Mesenteric fat pad (tissue), 1 donor: ENCODE data around the gene HIP1. TPM values are rescaled to one million over a fixed set of nuclear protein-coding genes. Genes with fewer than 3 reads are reported as not detected.
"Not testable (repeated sequence)": the region's sequence is repeated elsewhere in the genome, so short reads cannot be mapped to it uniquely, and the experiment has no call there.

Experiments used
- DNase-seq: peaks from one replicate; pipeline ENCODE4 v3.0.0-alpha.2; 2020; ENCODE audit warnings: low spot score
- total RNA-seq: library from RNA; stranded (reverse); fragmentation: NEBNext Ultra II Directional; extraction: Animal tissue kit (Norgen Biotek cat#: 25700); gene quantifications from one replicate; pipeline ENCODE4 v1.2.1, GENCODE V29; 2021
- donor health status: DM: yes; HTN: yes; CAD: no.

HIP1 gene
- total RNA-seq, 1 donor from 2014 or later: 38.4 TPM

DNA sequence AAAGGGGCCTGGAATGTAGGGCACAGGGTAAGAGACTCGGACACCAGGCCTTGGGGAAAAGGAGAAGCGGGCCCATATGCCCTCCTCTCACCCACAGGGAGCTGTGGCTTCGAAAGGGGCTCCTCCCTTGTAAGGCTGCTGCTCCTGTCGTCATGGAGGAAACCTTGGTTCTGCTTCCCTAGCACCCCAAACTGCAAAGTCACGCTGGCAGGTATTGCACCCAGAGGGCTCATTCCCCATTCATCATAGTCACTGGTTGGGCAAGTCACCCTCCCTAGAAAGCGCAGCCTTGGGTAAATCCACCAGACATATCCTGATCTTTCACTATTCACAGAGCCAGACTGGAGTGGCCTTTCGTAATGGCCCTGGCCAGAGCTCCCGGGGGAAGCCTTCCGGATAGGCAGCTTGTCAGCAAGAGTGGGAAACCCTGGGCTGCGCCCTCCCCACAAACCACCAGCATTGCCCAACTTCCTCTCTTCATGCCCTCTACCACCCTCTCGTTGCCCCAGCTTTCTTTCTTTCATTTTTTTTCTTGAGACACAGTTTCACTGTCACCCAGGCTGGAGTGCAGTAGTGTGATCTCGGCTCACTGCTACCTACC, 121.0 kb downstream of the HIP1 start:
- no peak for DNase-seq

DNA sequence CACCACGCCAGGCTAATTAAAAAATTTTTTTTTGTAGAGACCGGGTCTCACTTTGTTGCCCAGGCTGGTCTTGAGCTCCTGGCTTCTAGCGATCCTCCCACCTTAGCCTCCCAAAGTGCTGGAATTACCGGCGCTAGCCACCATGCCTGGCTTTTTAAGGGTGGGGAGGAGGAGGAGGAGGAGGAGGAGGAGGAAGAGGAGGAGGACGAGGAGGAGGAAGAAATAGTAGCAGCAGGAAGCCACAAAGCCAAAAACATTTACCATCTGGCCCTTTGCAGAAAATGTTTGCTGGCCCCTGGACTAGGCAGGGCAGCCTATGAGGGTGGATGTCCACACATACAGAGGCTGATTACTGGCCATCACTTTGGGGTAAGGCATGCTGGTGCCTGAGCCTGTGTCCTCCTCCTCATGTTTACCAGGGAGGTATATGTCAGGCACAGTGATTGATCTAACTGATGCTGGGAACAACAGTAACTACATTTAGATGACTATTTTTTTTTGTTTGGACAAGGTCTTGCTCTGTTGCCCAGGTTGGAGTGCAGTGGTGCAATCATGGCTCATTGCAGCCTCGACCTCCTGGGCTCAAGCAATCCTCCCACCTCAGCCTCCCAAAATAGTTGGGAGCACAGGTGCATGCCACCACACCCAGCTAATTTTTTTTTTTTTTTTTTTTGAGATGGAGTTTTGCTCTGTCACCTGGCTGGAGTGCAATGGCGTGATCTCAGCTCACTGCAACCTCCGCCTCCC, 122.1 kb downstream of the HIP1 start:
- DNase-seq: no peak

DNA sequence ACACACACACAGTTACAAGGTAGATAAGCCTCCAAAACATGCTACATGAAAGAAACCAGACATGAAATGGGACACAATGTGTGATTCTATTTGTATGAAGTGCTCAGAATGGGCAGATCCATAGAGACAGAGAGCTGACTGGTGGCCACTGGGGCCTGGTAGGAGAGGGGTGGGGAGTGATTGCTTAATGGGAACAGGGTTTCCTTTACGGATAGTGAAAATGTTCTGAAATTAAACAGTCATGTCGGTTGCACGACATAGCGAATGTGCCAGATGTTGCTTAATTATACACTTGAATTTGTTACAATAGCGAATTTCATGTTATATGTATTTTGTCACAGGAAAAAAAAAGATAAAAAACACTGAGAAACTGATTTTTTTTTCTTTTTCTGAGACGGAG, 124.3 kb downstream of the HIP1 start:
- DNase-seq: no peak

DNA sequence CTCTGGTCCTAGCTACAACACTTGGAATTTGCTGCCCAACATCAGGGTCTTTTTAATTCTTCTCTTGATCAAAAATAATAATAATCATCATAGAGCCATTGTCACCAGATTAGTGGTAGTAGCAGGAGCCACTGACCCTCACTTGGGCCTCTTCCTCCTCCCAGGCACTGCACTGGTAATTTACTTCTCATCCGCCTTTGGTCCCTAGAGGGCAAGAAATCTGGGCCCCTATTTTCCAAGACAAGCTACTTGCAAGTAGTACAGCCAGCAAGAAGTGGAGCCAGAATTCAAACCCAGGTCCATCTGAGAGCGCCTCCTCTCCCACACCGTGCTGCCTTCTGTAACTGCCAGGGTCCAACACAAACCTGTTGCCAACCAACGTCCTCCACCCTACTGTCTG, 125.4 kb downstream of the HIP1 start:
- no peak for DNase-seq

DNA sequence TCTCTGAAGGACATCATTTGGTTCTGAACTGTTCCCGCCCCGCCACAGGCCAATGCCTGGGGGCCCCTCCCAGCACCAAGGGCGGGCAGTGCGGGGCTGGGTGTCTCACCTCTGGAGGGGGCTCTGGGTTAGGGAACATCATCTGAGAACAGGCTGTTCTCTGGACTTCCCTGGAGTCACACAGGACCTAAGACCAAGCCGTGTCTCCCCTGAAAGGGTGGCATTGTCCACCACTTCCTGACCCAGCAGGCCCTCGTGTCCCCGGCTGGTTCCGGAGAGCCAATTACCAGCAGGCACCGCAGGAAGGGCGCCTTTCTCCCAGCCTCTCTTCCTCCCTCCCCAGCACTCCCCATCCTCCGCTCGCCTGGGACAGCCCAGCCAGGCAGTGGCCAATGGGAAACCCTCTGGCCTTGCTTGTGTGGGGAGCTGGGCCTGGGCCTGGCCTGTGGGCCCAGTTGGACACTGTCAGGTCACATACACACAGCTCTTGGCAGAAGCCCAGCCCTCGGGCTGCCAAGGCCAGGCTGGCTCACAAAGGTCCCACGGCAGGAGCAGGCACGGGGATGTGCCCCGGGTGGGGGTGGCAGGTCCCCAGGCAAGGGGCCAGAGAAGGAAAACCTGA, 127.1 kb downstream of the HIP1 start:
- peak; percentile 93 for DNase-seq

DNA sequence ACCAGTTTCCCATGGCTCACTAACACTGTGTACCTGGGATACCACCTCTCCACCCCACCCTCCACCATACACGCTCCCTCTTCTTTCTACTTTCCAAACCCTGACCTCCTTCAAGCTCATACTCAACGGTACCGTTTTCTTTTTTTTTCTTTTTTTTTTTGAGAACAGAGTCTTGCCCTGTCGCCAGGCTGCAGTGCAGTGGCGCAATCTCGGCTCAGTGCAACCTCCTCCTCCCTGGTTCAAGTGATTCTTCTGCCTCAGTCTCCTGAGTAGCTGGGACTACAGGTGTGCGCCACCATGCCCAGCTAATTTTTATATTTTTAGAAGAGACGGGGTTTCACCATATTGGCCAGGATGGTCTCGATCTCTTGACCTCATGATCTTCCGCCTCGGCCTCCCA, 129.3 kb downstream of the HIP1 start:
- not testable (repeated sequence) for DNase-seq

DNA sequence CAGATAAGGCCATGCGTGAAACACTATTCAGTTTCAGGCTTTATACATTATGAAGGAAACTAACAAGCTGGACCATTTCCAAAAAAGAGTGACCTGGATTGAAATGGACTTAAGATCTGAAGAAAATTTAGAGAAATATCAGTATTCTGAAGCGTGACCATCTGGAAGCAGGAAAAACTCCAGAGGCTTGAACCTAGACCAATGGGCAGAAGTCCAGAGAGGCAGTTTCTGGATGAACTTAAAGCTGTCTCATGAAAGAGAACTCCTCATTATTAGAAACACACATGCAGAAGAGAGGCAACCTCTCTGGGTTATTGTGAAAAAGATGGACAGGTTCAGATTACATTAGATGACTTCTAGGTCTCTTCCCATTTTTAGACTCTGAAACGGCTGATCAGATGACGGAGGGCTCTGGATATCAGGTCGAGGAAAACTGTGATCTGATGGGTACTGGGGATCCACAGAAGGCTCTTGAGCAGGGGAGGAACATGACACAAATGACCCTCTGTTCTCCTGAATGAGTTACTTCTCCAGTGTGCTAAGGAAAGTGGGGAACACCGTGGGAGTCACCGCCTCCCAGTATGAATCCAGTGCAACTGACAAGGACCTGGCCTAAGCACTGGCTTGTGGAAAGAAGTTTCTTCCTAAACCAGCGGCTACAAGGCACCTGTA, 130.2 kb downstream of the HIP1 start:
- no peak for DNase-seq

DNA sequence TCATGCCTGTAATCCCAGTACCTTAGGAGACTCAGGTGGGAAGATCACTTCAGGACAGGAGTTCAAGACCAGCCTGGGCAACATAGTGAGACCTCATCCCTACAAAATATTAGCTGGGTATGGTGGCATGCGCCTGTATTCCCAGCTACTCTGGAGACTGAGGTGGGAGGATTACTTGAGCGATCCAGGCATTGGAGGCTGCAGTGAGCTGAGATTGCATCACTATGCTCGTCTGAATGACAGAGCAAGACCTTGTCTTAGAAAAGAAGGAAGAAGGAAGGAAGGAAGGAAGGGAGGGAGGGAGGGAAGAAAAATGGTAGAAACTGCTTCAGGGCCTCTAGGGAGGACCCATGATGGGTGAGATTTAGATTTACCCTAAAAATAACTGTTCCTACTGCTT, 134.3 kb downstream of the HIP1 start:
- no peak for DNase-seq

DNA sequence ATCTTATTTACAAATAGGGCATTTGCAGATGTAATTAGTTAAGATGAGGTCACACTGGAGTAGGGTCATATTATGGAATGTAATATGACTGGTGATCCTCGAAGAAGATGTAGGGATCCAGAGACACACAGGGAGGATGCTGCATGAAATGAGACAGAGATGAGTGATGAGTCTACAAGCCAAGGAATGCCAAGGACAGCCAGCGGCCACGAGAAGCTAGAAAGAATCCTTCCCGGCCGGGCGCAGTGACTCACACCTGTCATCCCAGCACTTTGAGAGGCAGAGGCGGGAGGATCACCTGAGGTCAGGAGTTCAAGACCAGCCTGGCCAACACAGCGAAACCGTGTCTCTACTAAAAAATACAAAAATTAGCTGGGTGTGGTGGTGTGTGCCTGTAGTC, 135.9 kb downstream of the HIP1 start:
- DNase-seq: not testable (repeated sequence)

DNA sequence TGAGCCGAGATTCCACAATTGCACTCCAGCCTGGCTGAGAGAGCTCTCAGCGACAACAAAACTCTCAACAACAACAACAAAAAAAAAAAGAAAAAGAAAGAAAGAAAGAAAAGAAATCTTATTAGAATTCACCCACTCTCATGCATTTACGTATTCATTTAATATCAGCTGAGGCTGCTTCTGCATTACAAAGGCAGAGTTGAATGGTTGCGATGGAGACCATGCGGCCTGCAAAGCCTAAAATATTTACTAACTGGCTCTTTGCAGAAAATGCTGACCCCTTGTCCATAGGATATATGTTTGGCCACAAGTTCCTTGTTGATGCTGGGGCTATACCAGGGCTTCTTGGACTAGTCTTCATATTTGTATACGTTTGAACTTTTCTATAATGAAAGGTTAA, 137.2 kb downstream of the HIP1 start:
- no peak for DNase-seq

DNA sequence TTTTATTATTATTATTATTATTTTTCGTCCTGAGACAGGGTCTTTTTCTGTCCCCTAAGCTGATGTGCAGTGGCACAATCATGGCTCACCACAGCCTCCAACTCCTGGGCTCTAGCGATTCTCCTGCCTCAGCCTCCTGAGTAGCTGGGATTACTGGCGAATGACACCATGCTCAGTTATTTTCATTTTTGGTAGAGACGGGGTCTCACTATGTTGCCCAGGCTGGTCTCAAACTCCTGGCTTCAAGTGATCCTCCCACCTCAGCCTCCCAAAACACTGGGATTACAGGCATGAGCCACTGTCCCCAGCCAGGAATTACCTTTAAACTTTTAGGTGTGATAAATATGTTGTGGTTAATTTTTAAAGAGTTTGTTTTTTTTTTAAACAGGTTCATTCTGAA, 138.0 kb downstream of the HIP1 start:
- DNase-seq: not testable (repeated sequence)

DNA sequence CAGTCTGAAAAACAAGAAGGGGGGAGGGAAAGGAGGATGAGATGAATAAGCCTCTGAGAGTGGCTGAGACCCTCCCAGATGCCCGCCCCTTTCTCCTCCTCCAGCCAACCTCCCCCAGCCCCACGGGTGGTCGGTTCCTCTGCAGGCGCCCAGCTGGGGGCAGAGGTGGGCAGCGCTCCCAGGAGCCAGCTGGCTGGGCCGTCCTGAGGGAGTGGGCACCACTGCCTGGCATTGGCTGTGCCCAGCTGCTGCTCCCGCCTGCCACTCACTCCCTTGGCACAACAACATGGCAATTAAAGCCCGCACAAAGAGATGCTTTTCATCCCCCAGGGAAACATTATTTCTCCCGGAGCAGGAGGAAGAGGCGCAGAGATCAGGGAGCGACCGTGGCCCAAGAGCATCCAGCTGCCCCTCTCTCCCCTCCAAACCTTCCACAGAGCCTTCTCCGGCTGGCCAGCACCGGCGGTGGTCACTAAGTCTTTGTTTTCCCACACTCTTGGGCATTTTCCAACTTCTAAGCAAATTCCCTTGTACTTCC, 139.4 kb downstream of the HIP1 start:
- DNase-seq: no peak

DNA sequence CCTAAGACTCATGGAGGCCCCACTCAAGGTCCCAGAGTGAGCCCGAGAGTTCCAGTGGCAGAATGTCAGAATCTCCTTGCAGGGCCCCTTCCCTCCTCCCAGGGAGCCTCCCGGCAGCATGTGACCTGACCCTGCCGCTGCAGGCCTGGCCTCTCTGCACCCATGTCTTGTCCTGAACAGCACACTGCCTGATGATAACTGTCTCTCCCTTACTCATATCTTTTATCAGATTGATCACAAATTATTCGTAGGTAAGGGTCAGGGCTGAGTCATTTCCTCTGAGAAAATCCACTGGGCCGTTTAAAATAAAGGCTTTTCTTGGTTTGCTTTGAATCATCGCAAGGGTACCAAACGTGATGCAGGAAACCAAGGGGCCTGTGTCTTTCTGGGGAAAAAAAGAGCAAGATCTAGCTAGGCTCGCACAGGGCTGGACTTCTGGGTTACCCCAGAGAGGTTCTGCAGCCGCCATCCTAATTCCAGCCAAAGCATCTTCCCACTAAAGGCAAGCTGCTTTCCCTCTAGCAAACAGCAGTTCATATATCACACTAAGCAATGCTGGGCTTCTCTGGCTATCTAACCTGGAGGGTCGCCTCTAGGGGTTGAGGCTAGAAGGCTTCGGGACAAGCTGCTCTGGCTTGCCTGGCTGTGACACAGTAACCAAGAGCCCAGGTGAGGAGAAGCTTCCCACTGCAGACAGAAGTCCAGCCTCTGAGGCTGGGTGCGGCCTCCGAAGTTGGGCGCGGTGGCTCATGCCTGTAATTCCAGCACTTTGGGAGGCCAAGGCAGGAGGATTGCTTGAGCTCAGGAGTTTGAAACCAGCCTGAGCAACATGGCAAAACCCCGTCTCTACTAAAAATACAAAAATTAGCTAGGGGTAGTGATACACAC, 141.8 kb downstream of the HIP1 start:
- DNase-seq: no peak

DNA sequence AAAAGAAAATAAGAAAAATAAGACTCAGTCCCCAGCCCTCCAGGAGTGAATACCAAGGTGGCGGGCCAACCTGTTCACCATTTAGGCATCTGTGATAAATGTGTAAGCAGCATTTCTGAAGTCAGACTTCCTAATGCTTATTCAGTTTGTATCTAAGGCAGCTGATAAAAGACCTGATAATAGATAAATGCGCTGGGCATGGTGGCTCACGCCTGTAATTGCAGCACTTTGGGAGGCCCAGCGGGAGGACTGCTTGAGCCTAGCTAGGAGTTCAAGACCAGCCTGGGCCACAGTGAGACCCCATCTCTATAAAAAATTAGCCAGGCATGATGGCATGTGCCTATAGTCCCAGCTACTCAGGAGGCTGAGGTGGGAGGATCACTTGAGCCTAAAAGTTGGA, 143.0 kb downstream of the HIP1 start:
- DNase-seq: no peak

DNA sequence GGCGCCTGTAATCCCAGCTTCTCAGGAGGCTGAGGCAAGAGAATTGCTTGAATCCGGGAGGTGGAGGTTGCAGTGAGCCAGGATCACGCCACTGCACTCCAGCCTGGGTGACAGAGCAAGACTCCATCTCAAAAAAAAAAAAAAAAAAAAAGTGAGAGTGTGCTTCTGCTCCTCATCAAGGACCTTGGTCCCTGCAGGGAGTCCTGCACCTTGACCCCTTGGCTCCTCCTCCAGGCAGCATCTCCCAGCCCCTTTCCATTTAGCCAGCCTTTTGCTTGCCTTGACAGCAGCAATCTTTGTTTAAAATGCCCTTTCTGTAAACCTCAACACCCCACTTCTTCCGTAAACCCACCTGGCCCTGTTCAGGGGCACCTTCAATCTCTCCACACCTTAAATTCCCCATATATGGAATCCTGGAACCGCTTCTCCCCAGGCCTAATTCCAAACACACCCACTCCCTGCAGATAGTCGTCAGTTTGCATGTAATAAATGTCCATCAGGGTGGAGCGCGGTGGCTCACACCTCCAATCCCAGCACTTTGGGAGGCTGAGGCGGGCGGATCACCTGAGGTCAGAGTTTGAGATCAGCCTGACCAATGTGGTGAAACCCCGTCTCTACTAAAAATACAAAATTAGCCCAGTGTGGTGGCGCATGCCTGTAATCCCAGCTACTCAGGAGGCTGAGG, 145.1 kb downstream of the HIP1 start:
- DNase-seq: not testable (repeated sequence)

DNA sequence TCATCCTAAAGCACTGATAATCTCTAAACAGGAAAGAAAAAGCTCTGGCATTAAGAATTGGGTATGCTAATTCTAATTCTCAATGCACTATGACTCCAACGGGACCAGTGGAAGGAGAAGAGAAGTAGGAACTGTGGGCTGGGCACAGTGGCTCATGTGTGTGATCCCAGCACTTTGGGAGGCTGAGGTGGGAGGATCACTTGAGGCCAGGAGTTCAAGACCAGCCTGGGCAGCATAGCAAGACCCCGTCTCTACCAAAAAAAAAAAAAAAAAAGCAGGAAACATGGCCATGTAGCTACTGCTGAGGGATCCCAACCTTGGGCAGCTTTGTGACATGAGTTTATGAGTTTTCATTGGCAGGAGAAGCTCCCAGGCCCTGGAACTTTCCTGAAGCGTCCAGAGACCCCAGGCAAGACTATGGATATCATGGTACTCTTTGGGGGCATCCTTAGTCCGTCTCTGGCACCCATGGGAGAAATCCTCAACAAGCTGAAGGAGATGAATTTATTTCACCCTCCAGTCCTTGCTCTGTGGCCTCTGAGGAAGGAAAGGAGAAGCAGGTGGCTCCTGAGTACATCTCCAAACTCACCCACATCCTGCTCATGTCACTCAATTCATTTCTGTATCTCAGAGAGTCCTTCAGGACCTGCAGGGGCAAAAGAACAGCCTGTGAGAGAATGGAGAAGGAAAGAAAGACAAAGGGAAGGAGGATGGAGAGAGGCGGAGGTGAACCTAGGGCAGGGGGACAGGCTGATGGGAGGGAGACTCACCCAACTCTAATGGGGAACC, 147.1 kb downstream of the HIP1 start:
- no peak for DNase-seq

DNA sequence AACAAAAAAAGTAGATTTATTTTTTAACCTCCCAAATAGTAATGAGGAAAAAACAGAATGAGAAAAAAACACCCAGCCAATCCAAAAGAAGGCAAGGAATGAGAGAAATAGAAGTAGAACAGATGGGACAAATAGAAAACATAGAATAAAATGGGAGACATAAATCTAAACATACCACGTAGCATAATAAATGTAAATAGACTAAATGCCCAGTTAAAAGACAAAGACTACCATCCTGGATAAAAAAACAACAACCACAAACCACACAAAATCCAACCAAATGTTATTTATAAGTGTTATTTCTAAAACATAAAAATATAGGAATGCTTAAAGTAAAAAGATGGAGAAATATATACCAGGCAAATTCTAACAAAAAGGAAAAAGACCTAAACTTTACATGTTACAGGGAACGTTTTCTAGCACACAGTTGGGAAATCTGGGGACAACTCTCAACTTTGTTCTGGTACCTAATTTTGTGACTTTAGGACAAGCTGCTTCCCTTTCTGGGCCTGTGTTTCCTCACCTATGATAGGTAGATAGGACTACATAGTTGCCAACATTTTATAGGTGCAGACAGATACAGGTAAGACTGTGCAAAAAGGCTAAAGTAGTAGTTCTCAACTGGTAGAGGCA, 148.3 kb downstream of the HIP1 start:
- DNase-seq: no peak

DNA sequence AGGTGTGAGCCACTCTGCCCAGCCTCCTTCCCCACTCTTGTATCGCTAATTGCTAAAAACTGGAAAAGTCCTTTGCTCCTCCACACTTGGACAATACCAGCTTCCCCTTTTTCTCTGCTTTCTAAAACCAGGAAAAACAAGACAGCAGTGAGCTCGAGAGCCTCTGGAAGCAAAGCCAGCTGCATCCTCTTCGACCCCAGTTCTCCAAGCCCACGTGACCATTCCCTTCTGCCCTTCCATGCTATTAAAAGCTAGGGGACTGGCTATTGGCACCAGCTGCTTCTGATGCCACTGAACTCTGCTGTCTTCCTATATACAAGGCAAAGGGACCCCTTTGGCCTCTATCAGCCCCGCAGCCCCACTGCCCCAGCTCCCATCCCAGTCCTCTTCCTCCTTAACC, 154.4 kb downstream of the HIP1 start:
- DNase-seq: no peak

DNA sequence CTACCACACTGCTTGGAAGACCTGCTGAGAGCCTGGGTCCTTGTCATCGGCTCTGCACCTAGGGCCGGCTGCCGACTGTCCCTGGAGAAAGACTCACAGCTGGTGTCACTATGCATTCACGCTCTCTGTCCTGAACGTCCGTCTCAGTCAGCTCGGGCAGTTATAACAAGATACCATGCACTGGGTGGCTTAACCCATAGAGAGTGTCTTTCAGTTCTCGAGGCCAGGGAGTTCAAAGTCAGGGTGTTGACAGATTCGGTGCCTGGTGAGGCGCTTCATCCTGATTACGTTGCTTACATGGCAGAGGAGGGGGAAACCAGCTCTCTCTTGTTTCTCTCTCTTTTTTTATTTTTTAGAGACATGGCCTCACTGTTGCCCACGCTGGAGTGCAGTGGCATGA, 155.5 kb downstream of the HIP1 start:
- DNase-seq: no peak
